Ramos (cell line): ENCODE data around the gene RAB12.
"Not testable (repeated sequence)": the region's sequence is repeated elsewhere in the genome, so short reads cannot be mapped to it uniquely, and the experiment has no call there.

Experiments
- in situ Hi-C: fragments of 300-500 bp; cut with MboI; formaldehyde crosslinking; loops from one replicate; pipeline ENCODE4 v1.14.3; 2022; ENCODE audit warnings: low sequenced_read_pairs; ENCODE audit not compliant: unreplicated experiment

Gene RAB12

GRCh38 chr18:8608795-8609658 lies at the start of gene RAB12:
RAB12 (plus strand) TSS chr18:8609437; CDS start chr18:8609440, 3 bp downstream.
- in situ Hi-C loops: no loop called here

- in situ Hi-C loops: no loop called here
Observed at GRCh38 chr18:8559612-8560186, 49.5 kb upstream of the RAB12 start.

GRCh38 chr18:8561123-8561910 lies 47.9 kb upstream of the RAB12 start:
- in situ Hi-C loops: no loop called here

GRCh38 chr18:8562070-8562469 lies 47.2 kb upstream of the RAB12 start:
- in situ Hi-C loops: no loop called here

- in situ Hi-C loops: no loop called here
Observed at GRCh38 chr18:8562919-8563318, 46.3 kb upstream of the RAB12 start.

GRCh38 chr18:8571399-8571798 lies 37.8 kb upstream of the RAB12 start:
- in situ Hi-C loops: no loop called here

GRCh38 chr18:8573766-8574165 lies 35.5 kb upstream of the RAB12 start:
- in situ Hi-C loops: not testable (repeated sequence)

GRCh38 chr18:8584798-8585197 lies 24.4 kb upstream of the RAB12 start:
- in situ Hi-C loops: no loop called here

- in situ Hi-C loops: no loop called here
Observed at GRCh38 chr18:8586941-8587340, 22.3 kb upstream of the RAB12 start.

GRCh38 chr18:8595445-8595844 lies 13.8 kb upstream of the RAB12 start:
- in situ Hi-C loops: no loop called here

- in situ Hi-C loops: no loop called here
Observed at GRCh38 chr18:8601277-8602032, 7.8 kb upstream of the RAB12 start.

GRCh38 chr18:8602040-8602439 lies 7.2 kb upstream of the RAB12 start:
- in situ Hi-C loops: no loop called here

- in situ Hi-C loops: no loop called here
Observed at GRCh38 chr18:8602557-8602956, 6.7 kb upstream of the RAB12 start.

- in situ Hi-C loops: no loop called here
Observed at GRCh38 chr18:8603663-8604520, 5.3 kb upstream of the RAB12 start.

- in situ Hi-C loops: no loop called here
Observed at GRCh38 chr18:8605974-8606373, 3.3 kb upstream of the RAB12 start.

- in situ Hi-C loops: no loop called here
Observed at GRCh38 chr18:8607776-8608742, 1.2 kb upstream of the RAB12 start.

GRCh38 chr18:8609659-8610458 lies 622 bp downstream of the RAB12 start:
- in situ Hi-C loops: no loop called here

GRCh38 chr18:8610459-8610851 lies 1.2 kb downstream of the RAB12 start:
- in situ Hi-C loops: no loop called here
